Left renal pelvis (tissue), 4 donors: Measurements from ENCODE around the gene SPRR2E. TPM values are rescaled to one million over a fixed set of nuclear protein-coding genes. Genes with fewer than 3 reads are reported as not detected.
"Not testable (repeated sequence)": the region's sequence is repeated elsewhere in the genome, so short reads cannot be mapped to it uniquely, and the experiment has no call there.

Experiments used
- DNase-seq, 4 donors: peaks; one replicate each; pipeline ENCODE4 v3.0.0-alpha.2; 2013; ENCODE audit warnings: low read depth in 4 of 4, low spot score in 3 of 4
- polyA plus RNA-seq, 4 donors: library from polyadenylated mRNA; unstranded; fragments of 120-200 nt; gene quantifications; one replicate each; pipeline ENCODE4 v1.2.1, GENCODE V29; 2013; ENCODE audit not compliant: insufficient read length in 4 of 4

Gene SPRR2E
- polyA plus RNA-seq = under 1 TPM in 1 of 4 donors, not detected in 3; 0.29 TPM

DNA sequence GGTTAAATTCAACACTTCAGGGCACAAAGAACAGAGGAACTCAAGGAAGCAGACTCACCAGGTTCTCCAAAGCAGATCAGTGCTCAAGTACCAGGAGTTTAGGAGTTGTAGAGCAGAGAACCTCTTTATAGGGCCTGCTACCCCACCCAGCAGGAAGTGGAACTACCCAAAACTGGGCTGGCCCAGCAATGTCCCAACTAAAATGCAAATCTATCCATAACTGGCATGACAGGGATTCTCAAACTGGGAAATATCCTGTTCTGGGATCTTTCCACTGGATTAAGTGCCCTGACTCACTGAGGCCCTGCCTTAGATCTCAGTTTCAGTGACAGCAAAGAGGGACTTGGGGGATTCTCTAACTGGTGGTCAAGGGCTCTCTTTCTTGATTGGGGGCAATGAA, at the start of gene SPRR2E:
Gene SPRR2E, minus strand, starts transcription at position 101 of the 400 bp plus-strand sequence. CDS start 775 bp downstream, outside the sequence.
- DNase-seq = no peak

DNA sequence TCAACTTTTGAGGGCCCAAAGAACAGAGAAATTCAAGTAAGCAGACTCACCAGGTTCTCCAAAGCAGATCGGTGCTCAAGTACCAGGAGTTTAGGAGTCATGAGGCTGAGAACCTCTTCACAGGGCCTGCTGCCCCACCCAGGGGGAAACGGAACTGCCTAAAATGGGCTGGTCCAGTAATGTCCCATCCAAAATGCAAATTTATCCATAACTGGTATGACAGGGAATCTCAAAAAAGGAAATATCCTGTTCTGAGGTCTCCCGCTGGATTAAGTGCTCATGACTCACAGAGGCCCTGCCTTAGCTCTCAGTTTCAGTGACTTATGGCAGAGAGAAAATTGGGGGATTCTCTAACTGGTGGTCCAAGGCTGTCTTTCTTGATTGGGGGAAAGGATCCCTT, 47.1 kb upstream of the SPRR2E start:
- no peak for DNase-seq

DNA sequence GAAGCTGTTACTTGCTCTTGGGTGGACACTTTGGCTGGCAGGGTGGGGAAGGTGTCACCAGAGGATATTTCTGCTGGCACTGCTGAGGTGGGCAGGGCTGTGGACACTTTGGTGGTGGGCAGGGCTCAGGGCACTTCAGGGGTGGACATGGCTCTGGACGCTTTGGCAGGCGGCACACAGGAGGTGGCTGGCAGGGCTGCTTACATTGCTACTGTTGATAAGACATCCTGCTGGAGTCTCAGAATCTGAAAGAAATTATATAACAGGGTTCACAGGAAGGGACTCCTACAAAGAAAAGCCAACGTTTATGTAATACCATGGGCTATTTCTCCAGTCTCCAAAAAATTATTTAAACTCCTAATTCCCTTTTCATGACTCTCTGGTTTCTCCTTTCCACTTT, 46.2 kb upstream of the SPRR2E start:
- no peak for DNase-seq

DNA sequence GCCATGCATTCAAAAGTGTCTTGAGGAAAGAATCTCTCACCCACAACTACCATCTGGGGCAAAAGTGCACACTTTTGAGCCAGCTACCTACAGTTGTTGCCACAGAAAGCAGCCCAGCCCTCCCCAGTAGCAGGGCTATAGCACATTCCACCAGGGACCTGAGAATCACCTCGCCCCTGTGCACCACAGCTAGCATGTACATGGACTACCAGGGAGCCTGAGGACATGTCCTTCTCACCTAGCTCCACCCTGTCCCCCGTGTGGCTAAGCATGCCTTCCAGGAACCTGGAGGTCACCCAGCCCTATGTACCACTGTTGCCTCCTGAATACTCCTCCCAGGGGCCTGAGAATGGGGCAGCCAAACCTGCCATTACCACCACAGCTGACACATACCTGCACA, 39.4 kb upstream of the SPRR2E start:
- DNase-seq = no peak

DNA sequence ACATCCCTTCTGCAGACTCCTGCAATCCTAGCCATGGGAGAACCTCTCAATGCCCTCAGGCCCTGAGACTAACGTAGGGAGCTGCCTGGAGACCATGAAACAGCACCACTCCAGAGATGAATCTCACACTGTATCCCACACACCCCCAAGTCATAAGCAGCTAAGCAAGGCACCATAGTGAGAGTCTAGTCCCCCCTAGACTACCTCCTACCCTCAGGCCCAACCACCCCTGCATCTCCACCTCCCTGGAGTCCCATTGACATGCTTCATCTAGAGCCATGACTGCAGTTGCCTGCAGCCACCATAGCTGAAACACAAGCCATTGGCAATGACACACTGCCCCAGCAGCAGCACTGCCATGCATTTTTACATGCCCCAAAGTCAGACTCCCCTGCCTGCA, 38.9 kb upstream of the SPRR2E start:
- DNase-seq = no peak

DNA sequence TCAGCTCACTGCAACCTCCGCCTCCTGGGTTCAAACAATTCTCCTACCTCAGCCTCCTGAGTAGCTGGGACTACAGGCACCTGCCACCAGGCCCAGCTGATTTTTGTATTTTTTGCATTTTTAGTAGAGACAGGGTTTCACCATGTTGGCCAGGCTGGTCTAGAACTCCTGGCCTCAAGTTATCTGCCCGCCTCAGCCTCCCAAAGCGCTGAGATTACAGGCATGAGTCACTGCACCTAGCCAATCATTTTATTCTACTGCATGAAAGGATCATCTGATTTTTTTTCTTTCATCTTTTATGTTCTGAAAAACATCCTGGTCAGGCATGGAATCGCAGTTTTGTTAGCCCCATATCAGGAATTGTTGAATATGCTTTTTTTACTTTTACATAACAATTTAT, 34.4 kb upstream of the SPRR2E start:
- not testable (repeated sequence) for DNase-seq

DNA sequence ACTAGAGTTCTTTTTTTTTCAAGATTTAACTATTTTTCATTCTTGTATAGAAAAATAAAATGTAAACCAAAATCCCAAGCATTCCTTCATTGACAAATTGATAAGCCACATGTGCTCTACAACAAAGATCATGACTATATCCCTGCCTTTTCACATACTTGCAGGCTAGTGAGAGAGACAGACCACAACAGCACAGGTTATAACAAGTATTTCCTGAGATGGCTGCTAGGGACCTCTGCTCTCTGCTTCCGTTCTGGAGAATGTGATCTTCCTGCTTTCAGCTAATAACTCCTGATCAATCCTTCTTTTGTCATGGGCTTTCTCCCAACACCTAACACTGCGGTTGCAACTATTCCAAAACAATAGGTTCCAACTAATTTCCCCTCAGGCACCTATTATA, 33.0 kb upstream of the SPRR2E start:
- no peak for DNase-seq

DNA sequence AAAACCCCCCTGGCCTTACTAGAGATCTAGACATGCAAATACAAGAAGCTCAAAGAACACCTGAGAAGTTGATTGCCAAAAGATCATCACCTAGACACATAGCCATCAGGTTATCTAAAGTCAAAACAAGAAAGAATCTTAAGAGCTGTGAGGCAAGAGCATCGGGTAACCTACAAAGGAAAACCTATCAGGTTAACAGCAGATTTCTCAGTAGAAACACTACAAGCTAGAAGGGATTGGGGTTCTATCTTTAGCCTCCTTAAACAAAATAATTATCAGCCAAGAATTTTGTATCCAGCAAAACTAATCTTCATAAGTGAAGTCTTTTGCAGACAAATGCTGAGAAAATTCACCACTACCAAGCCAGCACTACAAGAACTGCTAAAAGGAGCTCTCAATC, 31.2 kb upstream of the SPRR2E start:
- no peak for DNase-seq

DNA sequence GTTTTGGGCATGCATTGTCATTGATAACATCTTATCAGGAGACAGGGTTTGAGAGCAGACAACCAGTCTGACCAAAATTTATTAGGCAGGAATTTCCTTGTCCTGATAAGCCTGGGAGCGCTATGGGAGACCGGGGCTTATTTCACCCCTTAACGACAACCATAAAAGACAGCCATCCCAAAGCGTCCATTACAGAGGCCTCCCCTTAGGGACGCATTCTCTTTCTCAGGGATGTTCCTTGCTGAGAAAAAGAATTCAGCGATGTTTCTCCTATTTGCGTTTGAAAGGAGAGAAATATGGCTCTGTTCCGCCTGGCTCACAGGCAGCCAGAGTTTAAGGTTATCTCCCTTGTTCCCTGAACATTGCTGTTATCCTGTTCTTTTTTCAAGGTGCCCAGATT, 29.5 kb upstream of the SPRR2E start:
- not testable (repeated sequence) for DNase-seq

DNA sequence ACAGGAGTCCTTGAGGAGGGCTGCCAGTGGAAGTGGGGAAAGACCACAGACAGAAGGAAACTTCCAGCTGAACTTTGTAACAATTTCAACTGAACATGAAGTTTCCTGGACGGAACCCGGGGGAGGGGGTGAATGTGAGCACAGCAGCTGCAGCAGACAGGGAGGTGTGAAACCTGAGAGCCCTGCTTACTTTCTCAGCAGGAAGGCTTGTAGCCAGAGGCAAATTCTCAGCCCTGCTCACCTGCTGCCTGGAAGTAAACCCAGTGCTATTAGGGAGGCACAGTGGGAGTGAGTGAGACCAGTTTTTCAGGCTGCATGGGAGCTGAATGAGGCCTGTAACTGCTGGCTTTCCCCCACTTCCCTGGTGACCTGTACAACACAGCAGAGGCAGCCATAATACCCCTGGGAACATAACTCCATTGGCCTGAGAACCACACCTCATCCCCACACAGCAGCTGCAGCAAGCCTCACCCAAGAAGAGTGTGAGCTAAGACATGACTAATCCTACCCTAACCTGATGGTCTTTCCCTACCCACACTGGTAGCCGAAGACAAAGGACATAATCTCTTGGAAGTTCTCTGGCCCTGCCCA, 28.6 kb upstream of the SPRR2E start:
- DNase-seq = peak; percentile 36 to 60 (median 41)

DNA sequence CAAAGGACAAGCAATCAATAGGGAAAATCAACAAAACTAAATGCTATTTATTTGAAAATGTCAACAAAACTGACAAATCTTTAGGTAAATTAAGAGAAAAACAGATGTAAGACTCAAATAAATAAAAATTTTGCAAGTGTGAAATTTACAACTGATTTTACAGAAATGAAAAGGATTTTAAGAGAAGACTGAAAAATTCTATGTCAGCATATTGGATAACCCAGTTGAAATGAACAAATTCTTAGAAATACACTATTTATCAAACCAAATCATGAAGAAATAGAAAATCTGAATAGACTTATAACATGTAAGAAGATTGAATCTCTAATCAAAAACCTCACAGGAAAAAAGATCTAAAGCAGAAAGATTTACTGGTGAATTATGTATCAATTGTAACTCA, 26.6 kb upstream of the SPRR2E start:
- no peak for DNase-seq

DNA sequence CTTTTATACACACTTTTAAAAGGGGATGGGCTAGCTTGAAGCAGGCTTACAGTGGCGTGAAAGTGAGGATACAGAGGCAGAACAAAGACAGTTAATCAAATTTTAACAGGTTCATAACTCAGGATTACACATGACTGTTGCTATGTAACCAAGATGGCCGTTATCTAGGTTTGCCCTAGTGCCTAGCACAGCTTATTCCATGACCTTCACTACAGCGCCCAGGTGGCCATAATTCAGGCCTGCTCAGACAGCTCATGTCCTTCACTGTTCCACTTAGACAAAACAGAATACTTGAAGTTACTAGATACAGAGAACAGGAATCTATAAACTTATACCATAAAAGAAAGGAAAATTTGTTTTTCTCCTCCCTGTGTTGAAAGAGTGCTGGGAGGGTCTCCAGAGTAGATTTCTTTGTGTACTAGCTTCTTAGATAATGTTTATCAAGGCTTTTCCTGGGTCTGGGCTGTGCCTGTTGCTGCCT, 25.2 kb upstream of the SPRR2E start:
- DNase-seq = no peak

DNA sequence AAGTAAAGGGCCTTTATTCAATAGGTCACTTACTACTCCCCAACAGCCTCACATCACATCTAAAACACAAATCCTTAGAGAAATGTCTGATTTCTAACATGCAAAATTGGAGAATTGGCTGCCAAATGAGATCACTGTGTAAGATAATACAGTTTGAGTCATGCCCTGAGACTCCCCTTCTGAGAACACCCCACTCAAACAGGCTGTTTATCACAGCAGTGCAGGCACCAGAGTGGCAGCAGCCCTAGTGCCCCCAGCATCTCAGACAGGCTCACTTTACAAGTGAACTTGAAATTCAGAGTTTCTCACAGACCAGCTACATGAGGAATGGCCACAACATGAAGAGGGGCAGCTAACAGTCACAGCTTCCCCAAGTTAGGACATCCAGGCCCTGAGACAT, 20.9 kb upstream of the SPRR2E start:
- not testable (repeated sequence) for DNase-seq

DNA sequence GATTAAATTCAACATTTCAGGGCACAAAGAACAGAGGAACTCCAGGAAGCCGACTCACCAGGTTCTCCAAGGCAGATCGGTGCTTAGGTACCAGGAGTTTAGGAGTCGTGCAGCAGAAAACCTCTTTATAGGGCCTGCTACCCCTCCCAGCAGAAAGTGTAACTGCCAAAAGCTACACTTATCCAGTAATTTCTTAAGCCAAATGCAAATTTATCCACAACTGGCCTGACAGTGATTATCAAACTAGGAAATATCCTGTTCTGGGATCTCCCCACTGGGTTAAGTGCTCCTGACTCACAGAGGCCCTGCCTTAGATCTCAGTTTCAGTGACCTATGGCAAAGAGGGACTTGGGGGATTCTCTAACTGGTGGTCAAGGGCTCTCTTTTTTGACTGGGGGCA, 19.1 kb upstream of the SPRR2E start, which contains the start of gene SPRR2F:
Gene SPRR2F, minus strand, starts transcription at position 101 of the 400 bp plus-strand sequence. CDS start 783 bp downstream, outside the sequence.
- DNase-seq = no peak

DNA sequence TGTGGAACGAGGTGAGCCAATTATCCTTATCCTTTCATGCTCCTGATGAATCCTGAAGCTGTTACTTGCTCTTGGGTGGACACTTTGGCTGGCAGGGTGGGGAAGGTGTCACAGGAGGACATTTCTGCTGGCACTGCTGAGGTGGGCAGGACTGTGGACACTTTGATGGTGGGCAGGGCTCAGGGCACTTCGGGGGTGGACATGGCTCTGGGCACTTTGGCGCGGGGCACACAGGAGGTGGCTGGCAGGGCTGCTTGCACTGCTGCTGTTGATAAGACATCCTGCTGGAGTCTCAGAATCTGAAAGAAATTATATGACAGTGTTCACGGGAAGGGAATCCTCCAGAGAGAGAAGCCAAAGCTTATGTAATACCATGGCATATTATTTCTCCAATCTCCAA, 18.1 kb upstream of the SPRR2E start:
- DNase-seq = not testable (repeated sequence)

DNA sequence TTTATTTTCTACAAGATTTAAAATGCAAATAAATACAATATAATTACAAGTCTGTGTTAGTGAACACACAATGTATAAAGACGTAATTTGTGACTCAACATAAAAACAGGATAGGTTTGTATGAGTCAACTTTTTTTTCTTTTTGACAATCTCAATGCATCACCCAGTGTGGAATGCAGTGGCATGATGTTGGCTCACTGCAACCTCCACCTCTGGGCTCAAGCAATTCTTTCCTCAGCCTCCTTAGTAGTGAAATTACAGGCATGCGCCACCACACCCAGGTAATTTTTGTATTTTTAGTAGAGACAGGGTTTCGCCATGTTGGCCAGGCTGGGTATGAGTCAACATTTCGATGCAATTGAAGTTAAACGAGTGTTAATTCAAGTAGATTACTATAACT, 5.9 kb upstream of the SPRR2E start:
- DNase-seq = no peak

DNA sequence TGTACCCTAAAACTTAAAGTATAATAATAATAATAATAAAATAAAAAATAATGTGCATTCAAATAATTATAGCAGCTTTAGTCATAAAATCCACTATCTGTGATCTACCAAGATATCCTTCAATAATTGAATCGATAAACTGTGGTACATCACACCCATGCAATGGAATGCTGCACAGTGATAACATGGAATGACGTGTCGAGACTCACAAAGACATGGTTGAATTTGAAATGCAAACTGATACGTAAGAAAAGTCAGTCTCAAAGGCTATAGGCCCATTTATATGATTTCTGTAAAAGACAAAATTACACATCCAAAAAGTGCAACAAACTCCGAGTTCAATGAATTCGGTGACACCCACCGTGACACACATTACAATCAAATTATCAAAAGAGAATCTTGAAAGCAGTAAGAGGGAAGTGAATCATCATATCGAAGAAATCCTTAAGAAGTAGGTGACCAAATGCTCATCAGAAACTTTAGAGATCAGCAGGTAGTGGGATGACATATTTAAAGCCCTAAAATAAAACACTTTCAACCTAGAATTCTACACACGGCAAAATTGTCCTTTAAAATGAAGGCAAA, 5.2 kb upstream of the SPRR2E start:
- no peak for DNase-seq

DNA sequence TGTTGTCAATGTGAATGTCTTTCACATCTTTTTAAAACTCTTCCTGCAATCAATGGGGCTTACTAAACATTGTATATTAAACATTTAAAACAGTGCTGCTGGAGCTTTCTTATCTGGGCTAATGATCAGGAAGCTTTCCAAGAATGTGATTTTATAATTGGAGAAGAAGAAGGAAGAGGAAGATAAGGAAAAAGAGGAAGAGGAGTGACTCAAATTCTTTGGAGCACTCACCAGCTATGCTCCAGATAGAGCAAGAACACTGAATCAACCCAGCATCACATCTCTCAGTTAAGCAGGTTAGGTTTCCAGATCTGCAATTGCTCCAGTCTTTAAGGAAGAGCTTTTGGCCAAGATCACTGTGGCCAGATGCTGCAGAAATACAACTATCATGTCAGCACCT, 1.4 kb upstream of the SPRR2E start:
- DNase-seq = no peak

DNA sequence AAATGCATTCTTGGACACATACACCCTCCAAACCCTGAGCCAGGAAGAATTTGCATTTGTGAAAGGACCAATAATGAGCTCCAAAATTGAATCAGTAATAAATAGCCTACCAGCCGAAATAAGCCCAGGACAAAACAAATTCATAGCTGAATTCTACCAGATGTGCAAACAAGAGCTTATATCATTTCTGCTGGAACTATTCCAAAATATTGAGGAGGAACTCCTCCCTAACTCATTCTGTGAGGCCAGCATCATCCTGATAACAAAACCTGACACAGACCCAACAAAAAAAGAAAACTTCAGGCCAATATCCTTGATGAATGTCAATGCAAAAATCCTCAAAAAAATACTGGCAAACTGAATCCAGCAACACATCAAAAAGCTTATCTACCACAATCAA, 6.7 kb downstream of the SPRR2E start:
- DNase-seq = no peak

DNA sequence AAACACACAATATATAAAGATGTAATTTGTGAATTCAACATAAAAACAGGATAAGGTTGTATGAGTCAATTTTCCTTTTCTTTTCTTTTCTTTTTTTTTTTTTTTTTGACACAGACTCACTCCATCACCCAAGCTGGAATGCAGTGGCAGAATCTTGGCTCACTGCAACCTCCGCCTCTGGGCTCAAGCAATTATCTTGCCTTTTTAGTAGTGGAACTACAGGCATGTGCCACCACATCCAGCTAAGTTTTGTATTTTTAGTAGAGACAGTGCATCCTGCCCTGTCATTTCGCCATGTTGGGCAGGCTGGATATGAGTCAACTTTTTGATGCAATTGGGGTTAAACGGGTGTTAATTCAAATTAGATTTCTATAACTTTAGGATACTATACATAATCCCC, 12.6 kb downstream of the SPRR2E start:
- no peak for DNase-seq

DNA sequence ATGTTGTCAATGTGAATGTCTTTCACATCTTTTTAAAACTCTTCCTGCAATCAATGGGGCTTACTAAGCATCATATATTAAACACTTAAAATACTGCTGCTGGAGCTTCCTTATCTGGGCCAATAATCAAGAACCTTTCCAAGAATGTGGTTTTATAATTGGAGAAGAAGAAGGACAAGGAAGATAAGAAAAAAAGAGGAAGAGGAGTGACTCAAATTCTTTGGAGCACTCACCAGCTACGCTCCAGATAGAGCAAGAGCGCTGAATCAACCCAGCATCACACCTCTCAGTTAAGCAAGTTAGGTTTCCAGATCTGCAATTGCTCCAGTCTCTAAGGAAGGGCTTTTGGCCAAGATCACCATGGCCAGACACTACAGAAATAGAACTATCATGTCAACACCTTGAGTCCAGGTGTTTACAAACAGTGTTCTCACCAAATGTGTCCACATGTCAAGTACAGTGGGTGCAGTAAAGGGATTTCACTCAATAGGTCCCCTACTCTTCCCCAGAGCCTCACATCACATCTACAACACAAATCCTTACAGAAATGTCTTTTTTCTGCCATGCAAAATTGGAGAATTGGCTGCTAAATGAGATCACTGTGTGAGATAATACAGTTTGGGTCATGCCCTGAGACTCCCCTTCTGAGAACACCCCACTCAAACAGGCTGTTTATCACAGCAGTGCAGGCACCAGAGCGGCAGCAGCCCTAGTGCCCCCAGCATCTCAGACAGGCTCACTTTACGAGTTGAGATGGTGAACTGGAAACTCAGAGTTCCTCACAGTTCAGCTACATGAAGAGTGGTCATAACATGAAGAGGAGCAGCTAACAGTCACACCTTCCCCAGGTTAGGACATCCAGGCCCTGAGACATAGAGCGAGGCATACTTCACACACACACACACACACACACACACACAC, 21.3 kb downstream of the SPRR2E start:
- DNase-seq = no peak
